RPMI8226 (cell line): ENCODE data around the gene MAP4K5.

Experiments
- DNase-seq: peaks from one replicate; pipeline ENCODE4 v3.0.0-alpha.2; 2015

The MAP4K5 gene

GRCh38 chr14:50398189-50398580, 134.2 kb downstream of the MAP4K5 start:
- DNase-seq = no peak

GRCh38 chr14:50397390-50398188, 134.8 kb downstream of the MAP4K5 start:
- DNase-seq = no peak

- DNase-seq = peak; percentile 52
These were observed 135.6 kb downstream of the MAP4K5 start, which contains the start of gene CDKL1 for GRCh38 chr14:50396631-50397389. Gene CDKL1 (minus strand): TSS chr14:50396881. CDS start chr14:50395868, 1,013 bp downstream.

GRCh38 chr14:50395448-50395847, 136.9 kb downstream of the MAP4K5 start:
- no peak for DNase-seq

- DNase-seq = no peak
These were observed 137.7 kb downstream of the MAP4K5 start for GRCh38 chr14:50394713-50395112.

- no peak for DNase-seq
These were observed 142.5 kb downstream of the MAP4K5 start for GRCh38 chr14:50389668-50390441.

- no peak for DNase-seq
These were observed 144.0 kb downstream of the MAP4K5 start for GRCh38 chr14:50388256-50388931.

- DNase-seq = no peak
These were observed 144.8 kb downstream of the MAP4K5 start for GRCh38 chr14:50387548-50387947.

- DNase-seq = no peak
These were observed 148.6 kb downstream of the MAP4K5 start for GRCh38 chr14:50383618-50384225.

GRCh38 chr14:50381823-50382287, 150.5 kb downstream of the MAP4K5 start:
- no peak for DNase-seq

- DNase-seq = no peak
These were observed 151.4 kb downstream of the MAP4K5 start for GRCh38 chr14:50381008-50381407.

- no peak for DNase-seq
These were observed 151.9 kb downstream of the MAP4K5 start for GRCh38 chr14:50380455-50380854.

GRCh38 chr14:50379563-50379962, 152.8 kb downstream of the MAP4K5 start:
- DNase-seq = no peak

GRCh38 chr14:50377550-50378085, 154.8 kb downstream of the MAP4K5 start:
- no peak for DNase-seq

GRCh38 chr14:50375760-50376159, 156.6 kb downstream of the MAP4K5 start:
- DNase-seq = no peak

- no peak for DNase-seq
These were observed 158.4 kb downstream of the MAP4K5 start for GRCh38 chr14:50373959-50374358.

- DNase-seq = no peak
These were observed 160.8 kb downstream of the MAP4K5 start for GRCh38 chr14:50371546-50371945.
